Chondrocyte (in vitro differentiated cells): ENCODE data around the gene SYTL1. TPM values are rescaled to one million over a fixed set of nuclear protein-coding genes. Genes with fewer than 3 reads are reported as not detected.

Experiments
- DNase-seq: peaks from one replicate; pipeline ENCODE4 v3.0.0; 2021; ENCODE audit warnings: mixed read lengths, low spot score
- H3K27ac Mint-ChIP-seq: one replicate; pipeline ENCODE4 v1.8.0; 2021; ENCODE audit warnings: mild to moderate bottlenecking, moderate library complexity, mixed read lengths; ENCODE audit not compliant: unreplicated experiment
- H3K27me3 Mint-ChIP-seq: 2 replicates; pipeline ENCODE4 v1.8.0; 2021; ENCODE audit warnings: low read depth, mixed read lengths
- H3K36me3 Mint-ChIP-seq: 2 replicates; pipeline ENCODE4 v1.8.0; 2021; ENCODE audit warnings: low read depth, mixed read lengths
- H3K4me1 Mint-ChIP-seq: 2 replicates; pipeline ENCODE4 v1.8.0; 2021; ENCODE audit warnings: low read depth, mild to moderate bottlenecking, mixed read lengths
- H3K4me3 Mint-ChIP-seq: one replicate; pipeline ENCODE4 v1.8.0; 2021; ENCODE audit warnings: mild to moderate bottlenecking, moderate library complexity, mixed read lengths; ENCODE audit not compliant: unreplicated experiment
- H3K9me3 Mint-ChIP-seq: 2 replicates; pipeline ENCODE4 v1.8.0; 2021; ENCODE audit warnings: low read depth, mixed read lengths
- CTCF ChIP-seq: fragments of 200-600 bp; sonication (generic); IDR thresholded peaks from 2 replicates; pipeline ENCODE4 v1.5.0; 2021; ENCODE audit warnings: antibody characterized with exemption, mild to moderate bottlenecking, moderate library complexity
- total RNA-seq: library from RNA; stranded (reverse); gene quantifications from 3 replicates; pipeline ENCODE4 v1.2.1, GENCODE V29; 2021

Gene SYTL1
- total RNA-seq, 1 donor from 2014 or later = 1.2 TPM

GRCh38 chr1:27372022-27372807 lies 30.4 kb downstream of the SYTL1 start:
- Mint-ChIP-seq H3K27me3 (no peaks in the 10 kb centered on the region), H3K36me3 (no peaks in the 10 kb centered on the region), H3K9me3 (no peaks in the 10 kb centered on the region), H3K4me1 (peaks cover 8% of the 10 kb centered on the region), H3K4me3 (no peak overlapping the region), H3K27ac (no peak overlapping the region)
- no peak for DNase-seq
- TF ChIP-seq CTCF = no peak

- Mint-ChIP-seq H3K27ac (no peak overlapping the region), H3K4me3 (no peak overlapping the region), H3K9me3 (no peaks in the 10 kb centered on the region), H3K36me3 (no peaks in the 10 kb centered on the region), H3K4me1 (peaks cover 3% of the 10 kb centered on the region), H3K27me3 (no peaks in the 10 kb centered on the region)
- TF ChIP-seq CTCF = peak; percentile 53
- DNase-seq = peak; percentile 75
Observed at GRCh38 chr1:27372808-27373690, 31.2 kb downstream of the SYTL1 start.

GRCh38 chr1:27374362-27375086 lies 32.7 kb downstream of the SYTL1 start, which contains the start of gene FCN3:
FCN3 (minus strand) TSS chr1:27374824; CDS start chr1:27374818, 6 bp downstream.
- Mint-ChIP-seq H3K27ac (no peak within 1 kb of the TSS), H3K27me3 (no peaks in the 10 kb centered on the region)
- no peak for DNase-seq

GRCh38 chr1:27377760-27378495 lies 36.1 kb downstream of the SYTL1 start:
- H3K27me3 Mint-ChIP-seq = peaks cover 5% of the 10 kb centered on the region
- no peak for TF ChIP-seq CTCF
- no peak overlapping the region for H3K27ac Mint-ChIP-seq
- H3K9me3 Mint-ChIP-seq = no peaks in the 10 kb centered on the region
- no peak overlapping the region for H3K4me3 Mint-ChIP-seq
- no peaks in the 10 kb centered on the region for H3K4me1 Mint-ChIP-seq
- no peaks in the 10 kb centered on the region for H3K36me3 Mint-ChIP-seq
- no peak for DNase-seq

More at GRCh38 chr1:27374362-27375086, 32.7 kb downstream of the SYTL1 start, which contains the start of gene FCN3:
- TF ChIP-seq CTCF = no peak
- Mint-ChIP-seq H3K4me3 (no peak within 1 kb of the TSS), H3K4me1 (no peaks in the 10 kb centered on the region), H3K36me3 (no peaks in the 10 kb centered on the region), H3K9me3 (no peaks in the 10 kb centered on the region)
